NCI-H1930 (cell line): ENCODE measurements around the gene GABBR2.
"Not testable (repeated sequence)": the region's sequence is repeated elsewhere in the genome, so short reads cannot be mapped to it uniquely, and the experiment has no call there.

Experiments
- DNase-seq, 2 experiments: peaks; one replicate each; lab custom pipeline; 2025; lab: John Stamatoyannopoulos, UW

GABBR2 gene

GRCh38 chr9:98686961-98687855 is 21.5 kb downstream of the GABBR2 start:
- no peak for DNase-seq

DNA sequence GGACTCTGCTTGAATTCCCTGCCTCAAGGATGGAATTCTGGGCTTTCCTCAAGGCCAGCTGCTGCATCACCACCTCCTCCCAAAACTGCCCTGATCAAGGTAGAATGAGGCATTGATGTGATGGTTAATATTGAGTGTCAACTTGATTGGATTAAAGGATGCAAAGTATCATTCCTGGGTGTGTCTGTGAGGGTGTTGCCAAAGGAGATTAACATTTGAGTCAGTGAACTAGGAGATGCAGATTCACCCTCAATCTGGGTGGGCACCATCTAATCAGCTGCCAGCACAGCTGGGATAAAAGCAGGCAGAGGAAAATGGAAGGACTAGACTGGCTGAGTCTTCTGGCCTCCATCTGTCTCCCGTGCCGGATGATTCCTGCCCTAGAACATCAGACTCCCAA is 23.9 kb downstream of the GABBR2 start:
- not testable (repeated sequence) for DNase-seq

GRCh38 chr9:98678244-98678842 is 30.4 kb downstream of the GABBR2 start:
- no peak for DNase-seq

DNA sequence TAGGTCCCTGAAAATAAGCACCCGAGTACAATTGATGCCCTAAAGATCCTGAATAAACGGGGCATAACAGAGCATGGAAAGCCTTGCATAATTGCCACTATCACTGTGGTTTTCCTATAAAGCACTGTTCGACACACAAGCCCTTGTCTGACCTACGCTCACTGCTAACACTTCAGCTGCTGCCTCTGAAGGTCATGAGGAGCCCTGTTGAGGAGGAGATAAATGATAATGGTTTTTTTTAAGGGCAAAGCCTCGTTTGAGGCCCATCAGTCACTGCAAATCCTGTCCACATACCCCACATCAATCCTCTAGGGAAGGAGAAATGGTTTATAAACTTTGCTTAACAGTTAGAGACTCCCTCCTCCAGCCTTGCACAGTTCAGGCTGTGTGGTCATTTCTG is 35.1 kb downstream of the GABBR2 start:
- no peak for DNase-seq

DNA sequence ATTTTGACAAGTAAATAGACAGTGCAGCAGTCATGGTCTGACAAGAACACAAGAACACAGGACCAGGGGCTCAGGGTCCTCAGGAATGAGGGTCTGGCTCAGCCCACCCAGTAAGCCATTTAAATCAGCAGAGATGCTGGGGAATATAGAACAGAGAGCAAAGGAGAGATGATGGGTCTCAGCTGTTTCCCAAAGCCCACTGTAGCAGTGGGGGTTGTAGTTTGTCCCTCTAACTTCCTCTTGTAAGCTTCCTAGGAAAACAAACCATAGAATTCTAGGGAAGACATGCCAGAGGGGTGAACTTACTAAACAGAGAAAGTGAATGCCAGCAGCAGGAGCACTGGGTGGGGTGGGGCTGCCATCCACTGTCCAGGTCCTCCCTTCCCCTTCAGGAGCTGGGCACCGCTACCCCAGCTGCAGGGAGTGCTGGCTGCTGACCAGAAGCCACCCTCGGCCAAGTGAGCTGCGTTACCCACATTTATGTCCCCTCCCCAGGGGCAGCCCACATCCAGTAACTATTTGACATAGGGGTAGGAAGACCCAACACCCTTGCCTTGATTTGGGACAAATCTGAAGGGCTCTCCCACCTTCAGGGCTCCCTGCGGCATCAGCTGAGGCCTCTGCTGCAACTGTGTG is 41.6 kb downstream of the GABBR2 start:
- no peak for DNase-seq

DNA sequence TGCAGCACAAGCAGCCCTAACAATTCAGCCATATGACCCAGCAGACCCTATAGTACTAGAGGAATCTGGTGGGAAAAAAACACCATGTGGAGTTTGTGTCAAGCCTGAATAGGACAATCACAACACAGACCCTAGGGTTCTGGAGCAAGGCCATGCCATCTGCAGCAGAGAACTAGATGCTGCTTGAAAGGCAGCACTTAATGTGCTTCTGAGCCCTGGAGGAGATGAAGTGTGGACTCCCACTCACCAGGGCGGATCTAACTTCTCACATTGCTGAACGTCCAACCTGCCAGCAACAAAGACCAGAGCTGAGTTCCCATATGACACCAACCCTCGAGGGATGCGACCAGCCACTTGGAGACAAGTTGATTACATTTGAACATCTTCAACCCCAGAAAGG is 43.2 kb downstream of the GABBR2 start:
- no peak for DNase-seq

- no peak for DNase-seq
Measured at GRCh38 chr9:98660541-98660940, 48.2 kb downstream of the GABBR2 start.

DNA sequence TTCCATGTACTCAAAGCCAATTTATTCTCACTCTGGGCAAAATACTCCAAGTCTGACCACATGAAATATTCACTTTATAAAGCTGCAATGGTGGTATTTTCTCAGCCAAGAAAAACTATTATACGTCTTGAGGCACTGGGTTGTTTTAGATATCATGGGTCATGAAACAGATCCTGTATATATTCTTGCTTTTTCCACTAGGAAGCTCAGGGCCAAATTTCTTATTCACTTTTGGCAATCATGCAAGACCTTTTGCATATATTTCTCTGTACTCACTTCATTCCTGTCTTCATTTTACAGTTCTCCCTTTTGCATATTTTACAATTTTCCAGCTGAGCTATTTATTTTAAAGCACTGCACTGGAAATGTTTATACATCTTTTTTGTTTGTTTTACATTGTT is 49.8 kb downstream of the GABBR2 start:
- DNase-seq: no peak

GRCh38 chr9:98657897-98658296 is 50.8 kb downstream of the GABBR2 start:
- no peak for DNase-seq

DNA sequence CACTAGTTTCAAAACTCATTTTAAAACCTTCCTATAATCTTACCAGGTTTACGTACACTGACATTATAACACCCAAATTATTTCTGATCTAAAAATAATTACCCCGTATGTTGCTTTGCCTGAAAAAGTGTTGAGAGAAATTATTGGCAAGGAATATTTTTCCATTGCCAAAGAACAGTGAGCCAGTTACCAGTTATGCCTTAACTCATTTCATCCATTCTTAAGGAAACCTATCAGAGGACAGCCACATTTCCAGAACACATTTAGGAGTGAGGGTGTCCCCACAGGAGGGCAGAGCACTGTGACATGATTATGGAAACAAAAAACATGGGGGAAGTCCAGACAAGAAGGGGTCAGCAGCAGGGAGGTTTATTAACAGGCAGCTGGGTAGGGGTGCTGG is 52.2 kb downstream of the GABBR2 start:
- no peak for DNase-seq

DNA sequence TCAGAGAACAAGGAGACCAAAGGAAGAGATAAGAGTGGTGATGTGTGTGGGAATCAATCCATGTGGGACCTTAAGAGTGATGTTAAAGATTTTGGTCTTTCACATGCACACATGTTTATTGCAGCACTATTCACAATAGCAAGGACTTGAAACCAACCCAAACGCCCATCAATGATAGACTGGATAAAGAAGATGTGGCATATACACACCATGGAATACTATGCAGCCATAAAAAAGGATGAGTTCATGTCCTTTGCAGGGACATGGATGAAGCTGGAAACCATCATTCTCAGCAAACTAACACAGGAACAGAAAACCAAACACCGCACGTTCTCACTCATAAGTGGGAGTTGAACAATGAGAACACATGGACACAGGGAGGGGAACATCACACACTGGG is 53.3 kb downstream of the GABBR2 start:
- DNase-seq: not testable (repeated sequence)

DNA sequence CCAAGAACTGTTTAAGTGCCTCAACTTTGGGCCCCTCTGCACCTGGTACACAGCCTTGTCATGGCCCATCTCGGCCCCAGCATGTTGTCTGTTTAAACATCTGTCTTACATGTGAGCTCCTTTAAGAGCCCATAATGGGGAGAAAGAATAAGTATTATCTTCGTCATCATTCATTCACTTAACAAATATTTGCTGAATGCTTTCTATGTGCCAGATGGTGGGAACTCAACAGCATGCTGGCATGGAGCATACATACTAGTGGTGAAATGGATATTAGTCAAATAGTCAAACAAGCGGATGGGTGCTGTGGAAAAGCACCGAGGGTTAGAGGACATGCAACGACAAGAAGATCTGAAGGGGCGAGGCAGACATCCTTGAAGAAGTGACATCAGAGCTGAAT is 54.5 kb downstream of the GABBR2 start:
- peak in 1 of 2 experiments; percentile 52 for DNase-seq

DNA sequence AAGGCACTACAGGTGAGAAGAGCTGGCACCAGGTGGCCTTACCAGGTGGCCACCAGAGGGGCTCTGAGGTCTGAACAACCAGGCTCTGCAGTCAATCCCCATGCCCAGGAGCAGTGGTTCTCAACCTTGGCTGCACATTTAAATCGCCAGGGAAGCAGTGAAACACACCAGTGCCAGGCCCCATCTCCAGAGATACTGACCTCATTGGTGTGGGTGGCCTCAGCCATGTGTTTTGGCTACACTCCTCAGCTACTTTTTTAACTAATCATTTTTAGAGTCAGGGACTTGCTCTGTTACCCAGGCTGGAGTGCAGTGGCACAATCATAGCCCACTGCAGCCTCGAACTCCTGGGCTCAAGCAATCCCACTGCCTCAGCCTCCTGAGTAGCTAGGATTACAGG is 56.0 kb downstream of the GABBR2 start:
- no peak for DNase-seq

DNA sequence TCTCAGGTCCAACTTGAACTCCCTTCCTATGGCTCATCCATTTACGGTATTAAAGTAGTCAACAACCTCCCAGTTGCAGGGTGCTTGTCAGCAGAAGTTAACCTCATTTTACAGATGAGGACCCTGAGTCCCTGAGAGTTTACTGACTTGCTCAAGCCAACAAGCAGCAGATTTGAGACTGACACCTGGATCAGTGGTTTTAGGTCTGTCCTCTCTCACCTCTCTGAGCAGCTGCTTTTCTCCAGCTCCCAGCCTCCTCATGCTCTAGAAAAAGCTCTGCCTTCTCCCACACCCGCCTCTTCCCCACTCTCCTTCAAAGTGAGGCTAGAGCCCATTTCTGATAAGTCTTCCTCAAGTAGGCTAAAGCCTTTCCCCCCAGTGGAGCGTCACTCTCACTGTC is 56.4 kb downstream of the GABBR2 start:
- no peak for DNase-seq

GRCh38 chr9:98647236-98647635 is 61.5 kb downstream of the GABBR2 start:
- DNase-seq: no peak

DNA sequence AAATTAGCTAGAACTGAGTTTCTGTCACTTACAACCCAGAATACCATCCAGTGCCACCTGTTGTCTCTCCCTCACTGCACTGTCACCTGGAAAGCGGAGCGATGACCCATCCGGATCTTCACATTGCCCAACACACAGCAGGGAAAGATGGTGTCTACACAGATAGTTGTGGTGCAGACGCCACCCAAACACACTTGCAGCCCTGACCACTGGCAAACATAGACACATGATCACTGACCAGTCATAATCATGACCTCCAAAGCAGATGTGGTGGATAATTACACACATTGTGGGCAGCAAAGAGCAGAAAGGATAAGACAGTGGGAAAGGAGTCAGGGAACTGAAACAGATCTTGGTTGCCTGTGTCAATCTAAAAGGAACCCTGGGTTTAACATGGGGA is 64.7 kb downstream of the GABBR2 start:
- DNase-seq: no peak

DNA sequence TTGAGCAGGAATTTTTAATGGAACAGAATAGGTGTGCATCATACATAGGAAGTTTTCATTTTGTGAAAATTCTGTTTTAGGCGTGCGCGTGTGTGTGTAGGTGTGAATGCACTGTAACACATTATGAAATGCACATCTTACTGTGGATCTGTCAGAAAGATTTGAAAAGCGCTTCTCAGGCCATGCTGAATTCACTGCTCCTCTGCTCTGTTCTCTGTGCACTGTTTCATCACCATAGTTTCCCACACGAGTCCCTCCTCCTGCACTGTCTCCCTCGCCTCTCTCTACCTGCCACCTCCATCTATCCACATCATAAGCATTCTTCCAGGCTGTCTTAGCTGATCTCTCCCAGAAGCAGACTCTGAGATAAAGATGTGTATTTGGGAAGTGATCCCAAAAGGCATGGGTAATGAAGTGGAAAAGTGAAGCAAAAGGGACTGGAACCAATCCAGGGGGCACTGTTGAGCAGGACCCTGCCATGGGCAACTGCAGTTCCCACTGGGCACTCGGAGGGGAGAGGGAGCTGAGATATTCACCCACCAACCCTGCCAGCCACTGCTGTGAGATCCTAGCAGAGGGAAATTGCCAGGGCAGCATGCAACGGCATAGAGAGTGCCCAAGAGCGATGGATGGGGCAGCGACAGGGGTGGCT is 65.9 kb downstream of the GABBR2 start:
- no peak for DNase-seq

GRCh38 chr9:98641695-98642094 is 67.0 kb downstream of the GABBR2 start:
- DNase-seq: no peak

- no peak for DNase-seq
Measured at GRCh38 chr9:98640394-98640793, 68.3 kb downstream of the GABBR2 start.

DNA sequence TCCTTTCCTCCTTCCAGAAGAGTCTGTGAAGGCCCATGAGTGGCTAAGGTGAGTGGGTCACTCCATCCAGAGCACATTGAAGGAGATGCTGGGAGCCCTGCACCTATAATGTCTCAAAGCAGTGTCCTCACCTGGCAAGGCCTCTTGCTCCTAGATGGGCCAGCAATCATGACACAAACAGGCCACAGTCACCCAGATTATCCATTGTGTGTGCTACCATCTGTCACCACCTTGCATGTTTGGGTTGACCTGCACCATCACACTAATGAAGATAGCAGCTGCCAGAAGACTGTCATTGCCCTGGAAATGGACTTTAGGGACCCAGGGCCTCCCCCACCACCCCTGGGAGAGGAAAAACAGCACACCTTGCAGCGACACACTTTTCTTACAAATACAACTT is 69.6 kb downstream of the GABBR2 start:
- DNase-seq: no peak

GRCh38 chr9:98637381-98637780 is 71.4 kb downstream of the GABBR2 start:
- DNase-seq: no peak

GRCh38 chr9:98635374-98635773 is 73.4 kb downstream of the GABBR2 start:
- DNase-seq: no peak
